Karpas-422 (cell line): ENCODE results near the gene PCDHGA3. TPM values are rescaled to one million over a fixed set of nuclear protein-coding genes. Genes with fewer than 3 reads are reported as not detected.
"Not testable (repeated sequence)": the region's sequence is repeated elsewhere in the genome, so short reads cannot be mapped to it uniquely, and the experiment has no call there.

Experiments
- DNase-seq: peaks from one replicate; pipeline ENCODE4 v3.0.0-alpha.2; 2015
- H2AFZ ChIP-seq: fragments of 200-600 bp; sonication (generic); 2 replicates; pipeline ENCODE4 v1.6.1; 2014; ENCODE audit warnings: antibody characterized with exemption, low read length, mixed read lengths
- H3K27ac ChIP-seq: fragments of 200-600 bp; sonication (generic); 2 replicates; pipeline ENCODE4 v1.5.1; 2014; ENCODE audit warnings: mild to moderate bottlenecking, low read length, moderate library complexity
- H3K27me3 ChIP-seq: fragments of 200-600 bp; sonication (generic); 2 replicates; pipeline ENCODE4 v1.6.1; 2014; ENCODE audit warnings: low read length, mixed read lengths
- H3K36me3 ChIP-seq: fragments of 200-600 bp; sonication (generic); 2 replicates; pipeline ENCODE4 v1.6.1; 2014; ENCODE audit warnings: low read length, mixed read lengths; ENCODE audit not compliant: insufficient read depth
- H3K4me1 ChIP-seq: fragments of 200-600 bp; sonication (generic); 2 replicates; pipeline ENCODE4 v1.6.1; 2014; ENCODE audit warnings: mild to moderate bottlenecking, low read length, mixed read lengths
- H3K4me2 ChIP-seq: fragments of 200-600 bp; sonication (generic); 2 replicates; pipeline ENCODE4 v1.6.1; 2014; ENCODE audit warnings: low read length, low read depth, mild to moderate bottlenecking; ENCODE audit not compliant: poor library complexity, severe bottlenecking
- H3K4me3 ChIP-seq: fragments of 200-600 bp; sonication (generic); 2 replicates; pipeline ENCODE4 v1.5.1; 2014; ENCODE audit warnings: mild to moderate bottlenecking, antibody characterized with exemption, low read length, mixed read lengths
- H3K79me2 ChIP-seq: fragments of 200-600 bp; sonication (generic); 2 replicates; pipeline ENCODE4 v1.6.1; 2014; ENCODE audit warnings: mild to moderate bottlenecking, low read length, mixed read lengths
- H3K9ac ChIP-seq: fragments of 200-600 bp; sonication (generic); 2 replicates; pipeline ENCODE4 v1.6.0; 2014; ENCODE audit warnings: low read length
- H3K9me2 ChIP-seq: fragments of 200-600 bp; sonication (generic), shearing (Covaris generic); replicated peaks from 2 replicates; pipeline ENCODE4 v1.6.0; 2014; ENCODE audit warnings: mild to moderate bottlenecking, low read length, moderate library complexity; ENCODE audit not compliant: insufficient read depth
- H3K9me3 ChIP-seq: fragments of 300-700, 200-600 bp; sonication (generic); 2 replicates; pipeline ENCODE4 v1.6.1; 2014; ENCODE audit warnings: low read length, mixed read lengths
- H4K20me1 ChIP-seq: fragments of 200-600 bp; sonication (generic); 2 replicates; pipeline ENCODE4 v1.6.1; 2014; ENCODE audit warnings: mild to moderate bottlenecking, antibody characterized with exemption, low read length, low read depth; ENCODE audit not compliant: insufficient read depth
- total RNA-seq: library from RNA; depleted of rRNA; stranded (reverse); fragments of >200 nt; shearing (Covaris generic); gene quantifications from 2 replicates; pipeline ENCODE4 v1.2.3, GENCODE V29; 2014; ENCODE audit warnings: low replicate concordance

PCDHGA3 gene
- total RNA-seq, 1 experiment from 2014 or later = not detected

- Histone ChIP-seq H3K27ac (no peak overlapping the region), H3K36me3 (peaks cover 29% of the 10 kb centered on the region), H3K9ac (no peak overlapping the region), H2AFZ (no peak overlapping the region), H3K9me2 (no peaks in the 10 kb centered on the region), H3K9me3 (peaks cover 27% of the 10 kb centered on the region), H3K79me2 (peaks cover 28% of the 10 kb centered on the region), H3K4me1 (peaks cover 42% of the 10 kb centered on the region), H4K20me1 (no peaks in the 10 kb centered on the region), H3K27me3 (no peaks in the 10 kb centered on the region), H3K4me3 (no peak overlapping the region), H3K4me2 (no peak overlapping the region)
- DNase-seq = no peak
Measured at GRCh38 chr5:141366016-141366896, 22.6 kb downstream of the PCDHGA3 start.

GRCh38 chr5:141369994-141370848, 26.6 kb downstream of the PCDHGA3 start, which contains the start of gene PCDHGB3:
PCDHGB3 (plus strand) TSS chr5:141370242; CDS start chr5:141370395, 153 bp downstream.
- Histone ChIP-seq H3K9me2 (no peaks in the 10 kb centered on the region), H3K4me3 (peak within 1 kb of the TSS; percentile 62), H3K9ac (peak within 1 kb of the TSS; percentile 72), H2AFZ (peak within 1 kb of the TSS; percentile 31), H3K4me1 (peaks cover 26% of the 10 kb centered on the region), H3K36me3 (peaks cover 47% of the 10 kb centered on the region), H3K4me2 (peak within 1 kb of the TSS; percentile 78), H3K79me2 (peaks cover 51% of the 10 kb centered on the region), H4K20me1 (no peaks in the 10 kb centered on the region), H3K27ac (peak within 1 kb of the TSS; percentile 81), H3K27me3 (no peaks in the 10 kb centered on the region), H3K9me3 (peaks cover 47% of the 10 kb centered on the region)
- peak; percentile 95 for DNase-seq

- peaks cover 54% of the 10 kb centered on the region for H3K79me2 ChIP-seq
- H3K27me3 ChIP-seq = no peaks in the 10 kb centered on the region
- H3K36me3 ChIP-seq = peaks cover 47% of the 10 kb centered on the region
- no peak overlapping the region for H3K27ac ChIP-seq
- no peak overlapping the region for H3K9ac ChIP-seq
- peaks cover 26% of the 10 kb centered on the region for H3K4me1 ChIP-seq
- DNase-seq = no peak
- H3K9me3 ChIP-seq = peaks cover 50% of the 10 kb centered on the region
- H2AFZ ChIP-seq = no peak overlapping the region
- no peaks in the 10 kb centered on the region for H3K9me2 ChIP-seq
- H4K20me1 ChIP-seq = no peaks in the 10 kb centered on the region
- H3K4me3 ChIP-seq = peak overlapping the region; percentile 17; the same call in 1 of the 2 replicates
- H3K4me2 ChIP-seq = no peak overlapping the region
Measured at GRCh38 chr5:141371572-141372475, 28.2 kb downstream of the PCDHGA3 start.

GRCh38 chr5:141373673-141374317, 30.2 kb downstream of the PCDHGA3 start, which contains the start of gene PCDHGA6:
PCDHGA6 (plus strand) TSS chr5:141373891; CDS start chr5:141374084, 193 bp downstream.
- Histone ChIP-seq H3K9ac (no peak within 1 kb of the TSS), H4K20me1 (no peaks in the 10 kb centered on the region), H3K4me1 (peaks cover 18% of the 10 kb centered on the region), H3K27ac (no peak within 1 kb of the TSS), H2AFZ (no peak within 1 kb of the TSS), H3K27me3 (no peaks in the 10 kb centered on the region), H3K4me3 (0 out of 2 replicates have a peak within 1 kb of the TSS, but pooled peaks have one; percentile 17), H3K9me3 (peaks cover 59% of the 10 kb centered on the region), H3K9me2 (no peaks in the 10 kb centered on the region), H3K79me2 (peaks cover 65% of the 10 kb centered on the region), H3K36me3 (peaks cover 59% of the 10 kb centered on the region), H3K4me2 (no peak within 1 kb of the TSS)
- DNase-seq = no peak

GRCh38 chr5:141374627-141375026, 31.0 kb downstream of the PCDHGA3 start:
- no peak overlapping the region for H3K9ac ChIP-seq
- peaks cover 67% of the 10 kb centered on the region for H3K36me3 ChIP-seq
- H3K27ac ChIP-seq = no peak overlapping the region
- no peak overlapping the region for H2AFZ ChIP-seq
- H3K4me2 ChIP-seq = no peak overlapping the region
- H3K79me2 ChIP-seq = peaks cover 72% of the 10 kb centered on the region
- H4K20me1 ChIP-seq = no peaks in the 10 kb centered on the region
- no peak for DNase-seq
- peaks cover 10% of the 10 kb centered on the region for H3K4me1 ChIP-seq
- no peak overlapping the region for H3K4me3 ChIP-seq
- H3K9me3 ChIP-seq = peaks cover 61% of the 10 kb centered on the region
- H3K9me2 ChIP-seq = no peaks in the 10 kb centered on the region
- H3K27me3 ChIP-seq = no peaks in the 10 kb centered on the region

- not testable (repeated sequence) for H3K4me1 ChIP-seq, H3K4me2 ChIP-seq, H4K20me1 ChIP-seq, H3K27me3 ChIP-seq, H3K27ac ChIP-seq, H3K4me3 ChIP-seq, H2AFZ ChIP-seq, H3K9ac ChIP-seq, H3K9me2 ChIP-seq, DNase-seq
- Histone ChIP-seq H3K79me2 (peaks cover 71% of the 10 kb centered on the region), H3K36me3 (peaks cover 71% of the 10 kb centered on the region), H3K9me3 (peaks cover 68% of the 10 kb centered on the region)
Measured at GRCh38 chr5:141375444-141376155, 32.0 kb downstream of the PCDHGA3 start.
